ENCODE data around the gene ALK.
A peak's percentile ranks its signal among the peaks of the same experiment; 100 is the strongest.

Gene ALK

DNA sequence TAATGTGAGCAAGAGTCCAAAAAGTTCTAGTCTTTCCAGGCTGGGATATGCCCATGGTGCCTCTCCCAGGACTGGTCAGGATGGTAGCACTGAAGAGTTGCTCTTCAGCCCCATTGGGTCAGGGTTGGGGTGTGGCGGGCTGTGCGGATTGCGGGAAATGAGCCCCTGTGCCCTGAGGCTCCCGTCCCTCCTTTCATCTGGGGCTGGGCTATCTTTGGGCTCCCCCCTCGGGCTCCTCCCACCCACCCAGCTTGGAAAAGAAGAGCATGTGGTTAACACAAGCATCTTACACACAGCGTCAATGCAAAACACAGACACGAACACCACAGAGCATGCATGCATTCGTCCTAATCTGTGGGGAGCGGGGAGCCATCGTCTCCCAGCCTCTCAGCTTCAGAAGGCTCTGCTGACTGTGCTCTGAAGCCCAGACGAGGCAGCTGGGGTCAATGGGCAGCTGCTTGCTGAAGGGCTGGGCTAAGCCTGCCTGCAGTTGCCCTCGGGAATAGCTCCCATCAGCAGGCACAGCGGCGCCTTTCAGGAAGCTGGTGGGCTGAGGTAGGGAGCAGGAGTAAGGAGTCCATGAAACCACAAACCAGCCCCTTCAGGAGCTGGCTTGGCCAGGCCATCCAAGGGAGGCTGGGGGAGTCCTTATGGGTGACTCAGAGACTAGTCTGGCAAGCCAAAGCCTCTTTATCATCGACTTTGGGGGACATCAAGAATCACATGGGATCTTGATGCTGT is 693.3 kb downstream of the ALK start:
- H3K9me3 Mint-ChIP-seq = no peaks in the 10 kb centered on the region
- no peak for ATAC-seq
- H3K4me3 Mint-ChIP-seq = no peak overlapping the region
- H3K4me1 Mint-ChIP-seq = no peaks in the 10 kb centered on the region
- no peak for DNase-seq
- H3K27me3 Mint-ChIP-seq = peaks cover 6% of the 10 kb centered on the region
- H3K27ac Mint-ChIP-seq = no peak overlapping the region
- H3K36me3 Mint-ChIP-seq (ENCODE audit: low read depth) = no peaks in the 10 kb centered on the region

DNA sequence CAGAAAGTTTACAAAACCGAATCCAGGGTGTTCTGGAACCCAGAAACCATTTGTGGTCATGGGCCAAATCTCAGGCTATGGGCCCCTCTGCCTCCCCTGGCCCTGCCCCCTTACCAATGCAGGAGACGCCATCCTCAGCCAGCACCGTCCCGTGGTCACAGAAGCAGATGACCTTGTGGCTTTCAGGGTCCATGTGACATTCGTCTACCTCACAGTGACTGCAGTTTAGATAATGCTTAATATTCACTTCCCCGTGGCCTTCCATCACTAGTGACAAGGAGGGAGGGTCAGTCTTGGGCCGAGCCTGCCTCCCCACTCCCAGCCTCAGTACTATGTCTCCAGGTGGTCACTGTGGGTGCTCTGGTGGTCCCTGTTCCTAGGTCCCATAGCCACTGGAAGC is 694.6 kb downstream of the ALK start:
- Mint-ChIP-seq H3K4me1 (no peaks in the 10 kb centered on the region), H3K27me3 (peaks cover 6% of the 10 kb centered on the region), H3K9me3 (no peaks in the 10 kb centered on the region), H3K27ac (no peak overlapping the region), H3K4me3 (no peak overlapping the region), H3K36me3 (ENCODE audit: low read depth) (no peaks in the 10 kb centered on the region)
- DNase-seq = no peak
- ATAC-seq = no peak

DNA sequence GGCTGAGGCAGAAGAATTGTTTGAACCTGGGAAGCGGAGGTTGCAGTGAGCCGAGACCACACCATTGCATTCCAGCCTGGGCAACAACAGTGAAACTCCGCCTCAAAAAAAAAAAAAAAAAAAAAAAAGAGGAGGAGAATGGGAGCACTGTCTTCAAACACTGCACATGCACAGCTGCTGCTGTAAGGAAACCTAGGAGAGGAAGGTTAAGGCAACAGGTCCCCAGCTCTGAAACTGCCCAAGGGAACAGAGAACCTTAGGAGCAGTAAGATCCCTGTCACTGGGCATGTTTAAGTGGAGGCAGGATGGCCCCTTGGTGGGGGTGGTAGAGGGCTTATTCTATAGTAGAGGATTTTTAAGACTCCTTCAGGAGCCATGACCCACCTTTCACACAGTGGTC is 695.0 kb downstream of the ALK start:
- no peaks in the 10 kb centered on the region for H3K9me3 Mint-ChIP-seq
- H3K27me3 Mint-ChIP-seq = peaks cover 6% of the 10 kb centered on the region
- DNase-seq (no peak), ATAC-seq (no peak)
- H3K4me3 Mint-ChIP-seq = no peak overlapping the region
- no peaks in the 10 kb centered on the region for H3K4me1 Mint-ChIP-seq
- no peak overlapping the region for H3K27ac Mint-ChIP-seq
- H3K36me3 Mint-ChIP-seq (ENCODE audit: low read depth) = no peaks in the 10 kb centered on the region

DNA sequence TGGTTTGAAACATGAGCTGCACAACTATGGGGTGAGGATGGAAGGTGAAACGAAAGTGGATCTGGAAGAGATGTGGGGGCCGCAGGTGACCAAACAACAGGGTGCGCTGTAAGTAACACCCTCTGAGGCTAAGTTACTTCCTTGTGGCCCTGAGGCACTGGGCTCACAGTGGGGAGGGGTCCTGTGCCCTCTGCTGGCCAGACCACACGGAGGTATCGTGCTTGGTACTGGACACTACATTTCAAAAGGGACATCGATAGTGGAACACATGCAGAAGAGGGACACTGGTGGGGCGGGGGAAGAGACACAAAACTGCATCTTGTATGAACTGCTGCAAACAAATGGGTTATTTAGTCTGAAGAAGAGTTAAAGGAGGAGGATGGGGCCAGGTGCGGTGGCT is 695.6 kb downstream of the ALK start:
- ATAC-seq = no peak
- Mint-ChIP-seq H3K9me3 (no peaks in the 10 kb centered on the region), H3K4me1 (no peaks in the 10 kb centered on the region), H3K36me3 (ENCODE audit: low read depth) (no peaks in the 10 kb centered on the region), H3K27me3 (peaks cover 6% of the 10 kb centered on the region), H3K4me3 (no peak overlapping the region), H3K27ac (no peak overlapping the region)
- no peak for DNase-seq

DNA sequence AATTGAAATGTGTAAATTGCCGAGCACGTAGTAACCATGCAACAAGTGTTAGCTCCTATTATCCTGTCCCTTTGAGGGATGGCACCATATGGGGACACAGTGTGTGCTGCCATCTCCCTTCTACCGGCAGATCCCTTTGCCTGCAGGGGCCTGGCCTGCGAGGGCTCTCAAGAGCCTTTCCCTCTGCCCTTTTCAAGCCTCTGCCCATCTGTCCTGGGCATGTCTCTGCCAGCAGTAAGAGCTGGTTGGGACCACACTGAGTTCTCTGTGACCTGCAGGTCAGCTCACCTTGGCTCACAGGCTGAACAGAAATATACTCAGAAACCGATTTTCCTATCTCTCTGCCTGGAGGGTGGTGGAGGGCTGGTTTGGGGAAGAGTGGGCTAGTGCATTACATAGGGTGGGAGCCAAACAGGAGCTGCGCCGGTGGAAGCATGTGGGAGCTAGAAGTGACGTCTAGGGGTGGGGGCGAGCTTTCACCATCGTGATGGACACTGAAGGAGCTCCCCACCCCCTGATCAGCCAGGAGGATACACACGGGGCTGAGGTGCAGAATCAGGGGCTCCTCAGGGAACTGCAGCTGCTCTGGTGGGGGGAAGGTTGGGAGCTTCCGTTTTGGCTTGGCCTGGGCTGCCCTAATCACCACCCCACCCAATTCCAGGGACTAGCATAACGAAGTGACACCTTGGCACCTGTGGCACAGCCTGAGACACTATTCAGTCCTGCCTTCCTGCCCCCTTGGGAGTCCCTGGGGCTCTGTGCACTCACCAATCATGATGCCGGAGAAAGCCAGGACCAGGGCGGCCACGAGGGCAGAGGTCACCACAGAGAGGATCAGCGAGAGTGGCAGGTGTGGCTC is 696.5 kb downstream of the ALK start:
- Mint-ChIP-seq H3K27ac (no peak overlapping the region), H3K27me3 (peaks cover 6% of the 10 kb centered on the region), H3K9me3 (no peaks in the 10 kb centered on the region), H3K4me3 (no peak overlapping the region), H3K36me3 (ENCODE audit: low read depth) (no peaks in the 10 kb centered on the region), H3K4me1 (no peaks in the 10 kb centered on the region)
- peak; percentile 31 for ATAC-seq
- no peak for DNase-seq

DNA sequence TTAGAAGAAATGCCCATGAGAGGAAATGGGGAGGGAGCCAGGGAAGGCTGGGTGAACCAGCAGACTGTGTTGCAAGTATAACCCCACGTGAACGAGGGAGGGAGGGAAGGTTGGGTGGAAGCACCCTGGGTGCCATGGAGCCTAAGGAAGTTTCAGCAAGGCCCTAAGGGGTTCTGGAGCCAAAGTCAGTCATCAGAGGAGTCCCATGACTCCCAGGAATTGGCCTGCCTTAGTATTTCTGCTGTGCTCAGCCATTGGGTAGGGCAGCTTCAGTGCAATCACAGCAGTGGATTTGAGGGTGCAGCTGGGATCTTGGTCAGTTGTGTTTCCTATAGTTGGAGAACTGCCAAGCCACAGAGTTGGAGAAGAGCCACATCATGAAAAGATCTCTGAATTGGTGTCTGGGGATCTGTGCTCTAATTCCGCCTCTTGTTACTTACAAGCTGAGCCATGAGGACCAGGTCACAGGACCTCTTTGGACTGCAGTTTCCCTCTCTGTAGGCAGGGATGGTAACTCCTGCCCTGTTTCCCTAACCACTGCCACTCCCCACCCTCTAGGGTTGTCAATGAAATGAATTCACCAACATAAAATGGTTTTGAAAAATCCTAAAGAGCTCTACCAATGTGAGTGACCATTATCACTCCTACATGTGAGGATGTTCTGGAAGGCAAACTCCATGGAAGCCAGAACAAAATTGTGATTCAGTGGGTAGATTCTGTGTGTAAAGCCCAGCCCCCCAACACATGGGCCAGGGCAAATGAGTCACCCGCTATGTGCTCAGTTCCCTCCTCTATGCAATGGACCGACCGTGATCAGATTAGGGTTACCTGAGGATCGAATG is 697.3 kb downstream of the ALK start:
- H3K4me1 Mint-ChIP-seq = no peaks in the 10 kb centered on the region
- ATAC-seq (no peak), DNase-seq (no peak)
- no peak overlapping the region for H3K27ac Mint-ChIP-seq
- H3K36me3 Mint-ChIP-seq (ENCODE audit: low read depth) = no peaks in the 10 kb centered on the region
- H3K9me3 Mint-ChIP-seq = no peaks in the 10 kb centered on the region
- H3K4me3 Mint-ChIP-seq = no peak overlapping the region
- peaks cover 5% of the 10 kb centered on the region for H3K27me3 Mint-ChIP-seq

DNA sequence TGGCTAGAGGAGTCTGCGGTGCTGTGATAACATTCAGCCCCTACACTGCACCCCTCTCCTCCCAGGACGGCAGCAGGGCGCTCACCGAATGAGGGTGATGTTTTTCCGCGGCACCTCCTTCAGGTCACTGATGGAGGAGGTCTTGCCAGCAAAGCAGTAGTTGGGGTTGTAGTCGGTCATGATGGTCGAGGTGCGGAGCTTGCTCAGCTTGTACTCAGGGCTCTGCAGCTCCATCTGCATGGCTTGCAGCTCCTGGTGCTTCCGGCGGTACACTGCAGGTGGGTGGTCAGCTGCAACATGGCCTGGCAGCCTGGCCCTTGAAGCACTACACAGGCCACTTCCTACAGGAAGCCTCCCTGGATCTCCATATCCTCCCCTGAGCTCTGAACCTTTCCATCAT is 698.1 kb downstream of the ALK start:
- H3K4me1 Mint-ChIP-seq = no peaks in the 10 kb centered on the region
- ATAC-seq = no peak
- no peaks in the 10 kb centered on the region for H3K36me3 Mint-ChIP-seq (ENCODE audit: low read depth)
- H3K27me3 Mint-ChIP-seq = peaks cover 5% of the 10 kb centered on the region
- H3K27ac Mint-ChIP-seq = no peak overlapping the region
- H3K9me3 Mint-ChIP-seq = no peaks in the 10 kb centered on the region
- H3K4me3 Mint-ChIP-seq = no peak overlapping the region
- DNase-seq = no peak

DNA sequence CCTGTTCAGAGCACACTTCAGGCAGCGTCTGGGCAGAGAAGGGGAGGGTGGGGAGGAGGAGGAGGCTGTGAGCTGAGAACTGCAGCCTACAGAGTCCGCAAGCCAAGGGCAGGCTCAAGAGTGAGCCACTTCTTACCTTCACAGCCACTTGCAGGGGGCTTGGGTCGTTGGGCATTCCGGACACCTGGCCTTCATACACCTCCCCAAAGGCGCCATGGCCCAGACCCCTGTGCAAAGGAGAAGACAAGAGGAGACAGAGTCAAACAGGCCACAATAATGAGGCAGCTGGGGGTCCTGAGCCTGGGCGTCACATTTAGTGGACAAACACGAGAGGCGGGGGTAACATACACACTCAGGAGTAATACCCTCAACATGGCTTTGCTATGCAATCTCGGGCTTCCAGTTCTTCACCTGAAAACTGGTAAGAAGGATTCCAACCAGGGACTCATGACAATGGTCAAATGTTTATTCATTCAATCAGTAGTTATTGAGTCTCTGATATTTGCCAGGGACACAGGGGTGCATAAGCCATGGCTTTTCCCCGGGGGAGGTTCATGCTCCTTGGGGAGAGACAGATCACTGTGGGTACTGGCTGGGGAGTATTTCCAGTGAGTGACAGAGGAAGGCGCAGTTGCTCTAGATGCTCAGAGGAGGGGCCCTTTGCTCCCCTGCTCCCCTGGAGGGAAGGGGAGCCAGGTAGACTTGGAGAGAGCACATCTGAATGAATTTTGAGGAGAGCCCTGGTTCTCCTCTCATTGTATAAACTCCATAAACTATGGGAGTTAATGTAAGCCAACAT is 698.8 kb downstream of the ALK start:
- no peaks in the 10 kb centered on the region for H3K4me1 Mint-ChIP-seq
- no peak for ATAC-seq
- H3K36me3 Mint-ChIP-seq (ENCODE audit: low read depth) = no peaks in the 10 kb centered on the region
- no peak overlapping the region for H3K27ac Mint-ChIP-seq
- H3K4me3 Mint-ChIP-seq = no peak overlapping the region
- peaks cover 5% of the 10 kb centered on the region for H3K27me3 Mint-ChIP-seq
- DNase-seq = no peak
- H3K9me3 Mint-ChIP-seq = no peaks in the 10 kb centered on the region

DNA sequence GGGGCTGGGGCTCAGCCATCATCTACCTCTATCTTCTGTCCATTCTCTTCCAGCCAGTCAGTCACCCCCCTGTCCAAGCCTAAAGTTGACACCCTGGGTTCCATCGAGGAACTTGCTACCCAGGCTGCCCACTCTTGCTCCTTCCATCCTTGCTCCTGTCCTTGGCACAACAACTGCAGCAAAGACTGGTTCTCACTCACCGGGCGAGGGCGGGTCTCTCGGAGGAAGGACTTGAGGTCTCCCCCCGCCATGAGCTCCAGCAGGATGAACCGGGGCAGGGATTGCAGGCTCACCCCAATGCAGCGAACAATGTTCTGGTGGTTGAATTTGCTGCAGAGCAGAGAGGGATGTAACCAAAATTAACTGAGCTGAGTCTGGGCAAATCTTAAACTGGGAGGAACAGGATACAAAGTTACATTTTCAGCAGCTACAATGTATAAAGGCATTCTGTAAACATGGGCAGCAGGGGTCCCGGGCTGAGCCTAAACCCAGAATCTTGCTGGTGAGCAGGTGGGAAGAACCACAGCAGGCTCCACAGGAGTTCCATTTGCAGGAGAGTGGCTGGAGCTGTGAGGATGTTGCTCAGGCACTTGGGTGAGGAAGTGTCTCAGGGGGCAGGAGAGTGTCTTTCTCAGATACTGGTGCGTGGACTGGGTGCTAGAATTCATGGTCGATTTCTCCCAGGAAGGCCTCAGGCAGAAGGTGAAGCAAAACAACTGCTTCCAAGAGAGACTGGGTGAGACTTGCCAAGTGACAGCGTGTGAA is 700.7 kb downstream of the ALK start:
- H3K4me1 Mint-ChIP-seq = no peaks in the 10 kb centered on the region
- no peak for ATAC-seq
- H3K27me3 Mint-ChIP-seq = peaks cover 2% of the 10 kb centered on the region
- no peaks in the 10 kb centered on the region for H3K9me3 Mint-ChIP-seq
- no peak overlapping the region for H3K4me3 Mint-ChIP-seq
- DNase-seq = no peak
- H3K27ac Mint-ChIP-seq = no peak overlapping the region
- no peaks in the 10 kb centered on the region for H3K36me3 Mint-ChIP-seq (ENCODE audit: low read depth)

DNA sequence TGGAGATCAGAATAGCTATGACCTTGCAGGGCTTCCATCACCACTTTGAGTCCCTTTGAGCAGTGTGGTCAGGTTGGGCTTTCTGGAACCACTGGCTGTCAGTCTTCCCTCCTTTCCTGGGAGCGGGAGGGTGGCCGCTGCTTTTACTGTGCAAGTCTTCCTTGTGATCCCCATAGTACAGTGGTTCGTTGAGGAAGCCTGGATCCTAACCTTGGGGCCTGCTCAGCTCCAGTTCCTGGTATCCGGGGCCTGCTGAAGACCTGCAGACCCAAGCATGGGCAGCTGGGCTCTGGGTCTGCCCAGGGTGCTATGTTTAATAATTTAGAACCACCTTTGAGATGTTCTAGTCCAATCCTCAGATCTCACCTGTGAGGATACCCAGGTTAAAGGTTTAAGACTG is 702.0 kb downstream of the ALK start:
- no peaks in the 10 kb centered on the region for H3K36me3 Mint-ChIP-seq (ENCODE audit: low read depth)
- ATAC-seq = no peak
- no peaks in the 10 kb centered on the region for H3K27me3 Mint-ChIP-seq
- no peak for DNase-seq
- no peak overlapping the region for H3K27ac Mint-ChIP-seq
- H3K9me3 Mint-ChIP-seq = no peaks in the 10 kb centered on the region
- H3K4me1 Mint-ChIP-seq = no peaks in the 10 kb centered on the region
- no peak overlapping the region for H3K4me3 Mint-ChIP-seq

DNA sequence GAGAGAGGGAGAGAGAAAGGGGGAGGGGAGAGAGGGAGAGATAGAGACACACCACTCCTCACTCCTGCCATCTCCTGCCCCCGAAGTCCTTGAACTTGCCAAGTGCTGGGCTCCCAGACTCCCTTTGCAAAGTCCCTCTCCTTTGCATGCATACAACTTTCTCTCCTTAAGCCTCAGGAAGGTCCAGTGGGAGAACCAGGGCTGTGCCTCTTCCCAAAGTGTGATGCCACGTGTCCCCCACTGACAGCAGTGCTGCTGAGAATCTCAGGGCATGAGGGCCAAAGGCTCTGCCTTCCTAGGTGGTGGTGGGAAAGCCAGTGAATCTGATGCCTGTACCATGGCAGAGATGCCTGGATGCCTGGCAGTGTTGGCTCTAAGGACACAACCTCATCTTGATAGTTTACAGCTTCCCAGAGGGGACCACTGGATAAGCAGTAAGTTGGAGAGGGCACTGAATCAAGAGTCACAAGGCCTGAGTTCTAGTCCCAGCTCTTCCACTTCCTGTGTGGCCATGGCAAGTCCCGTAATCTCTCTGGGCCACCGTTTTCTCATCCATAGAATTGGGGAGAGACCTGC is 702.7 kb downstream of the ALK start:
- Mint-ChIP-seq H3K36me3 (ENCODE audit: low read depth) (no peaks in the 10 kb centered on the region), H3K9me3 (no peaks in the 10 kb centered on the region), H3K4me1 (peaks cover 2% of the 10 kb centered on the region), H3K27ac (no peak overlapping the region), H3K4me3 (no peak overlapping the region), H3K27me3 (no peaks in the 10 kb centered on the region)
- DNase-seq (no peak), ATAC-seq (no peak)

DNA sequence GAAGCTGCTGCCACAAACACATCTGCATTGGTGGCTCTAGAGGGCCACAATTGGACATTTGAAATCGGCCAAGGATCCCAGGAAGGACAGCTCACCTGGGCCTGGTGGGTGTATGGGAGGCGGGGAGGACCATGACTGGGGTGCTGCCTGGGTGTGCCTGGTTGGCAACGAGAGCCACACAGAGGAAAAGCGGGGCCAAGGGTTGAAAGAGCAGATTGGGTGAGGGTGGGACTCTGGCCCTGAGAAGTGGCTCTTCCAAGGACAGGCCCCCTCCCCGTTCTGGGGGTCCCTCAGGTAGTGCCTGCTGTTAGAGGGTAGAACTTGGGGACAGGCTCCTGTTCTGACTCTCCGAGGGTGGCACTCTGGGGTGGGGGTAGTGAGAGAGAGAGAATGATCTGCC is 703.3 kb downstream of the ALK start:
- Mint-ChIP-seq H3K27ac (no peak overlapping the region), H3K4me1 (peaks cover 2% of the 10 kb centered on the region), H3K4me3 (no peak overlapping the region), H3K36me3 (ENCODE audit: low read depth) (no peaks in the 10 kb centered on the region), H3K27me3 (no peaks in the 10 kb centered on the region), H3K9me3 (no peaks in the 10 kb centered on the region)
- DNase-seq (no peak), ATAC-seq (no peak)

DNA sequence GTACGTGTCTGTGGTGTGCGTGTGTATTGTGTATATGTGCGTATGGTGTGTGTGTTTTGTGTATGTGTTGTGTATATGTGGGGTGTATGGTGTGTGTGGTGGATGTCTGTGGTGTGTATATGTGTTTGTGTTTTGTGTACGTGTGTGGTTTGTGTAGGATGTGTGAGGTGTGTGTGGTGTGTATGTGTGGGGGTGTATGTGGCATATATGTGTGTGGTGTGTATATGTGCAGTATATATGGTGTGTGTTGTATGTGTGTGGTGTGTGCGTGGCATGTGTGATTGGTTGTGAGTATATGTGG is 704.8 kb downstream of the ALK start:
- Mint-ChIP-seq H3K36me3 (ENCODE audit: low read depth) (no peaks in the 10 kb centered on the region), H3K27ac (no peak overlapping the region), H3K4me3 (no peak overlapping the region), H3K4me1 (peaks cover 2% of the 10 kb centered on the region), H3K9me3 (no peaks in the 10 kb centered on the region), H3K27me3 (no peaks in the 10 kb centered on the region)
- DNase-seq (no peak), ATAC-seq (no peak)
